ENCODE data around the gene VMAC.

Gene VMAC

GRCh38 chr19:5954293-5954692 lies 49.6 kb downstream of the VMAC start:
- no peak for DNase-seq

GRCh38 chr19:5955636-5955935 lies 50.9 kb downstream of the VMAC start:
- DNase-seq = no peak

- DNase-seq = no peak
Observed at GRCh38 chr19:5956323-5956722, 51.7 kb downstream of the VMAC start.

- DNase-seq = no peak
Observed at GRCh38 chr19:5956728-5957127, 52.1 kb downstream of the VMAC start.

GRCh38 chr19:5957170-5957569 lies 52.5 kb downstream of the VMAC start:
- DNase-seq = no peak

GRCh38 chr19:5958074-5958850 lies 53.6 kb downstream of the VMAC start:
- DNase-seq = no peak

GRCh38 chr19:5958851-5959122 lies 54.1 kb downstream of the VMAC start:
- no peak for DNase-seq

GRCh38 chr19:5959260-5960004 lies 54.8 kb downstream of the VMAC start:
- DNase-seq = no peak

Data from CD4-positive, alpha-beta T cell treated with Interleukin-6 for 4 hours (primary cell).